Stimulated activated CD8-positive, alpha-beta memory T cell treated with anti-CD3 and anti-CD28 coated beads, Interleukin-2, amount 100 ng/mL, for 1 hour (primary cell): ENCODE data around the gene GNPTG.

Experiments
- DNase-seq, 2 donors: peaks; one replicate each; pipeline ENCODE4 v3.0.0-alpha.2; 2020; ENCODE audit warnings: low read depth in 2 of 2

GNPTG gene

DNA sequence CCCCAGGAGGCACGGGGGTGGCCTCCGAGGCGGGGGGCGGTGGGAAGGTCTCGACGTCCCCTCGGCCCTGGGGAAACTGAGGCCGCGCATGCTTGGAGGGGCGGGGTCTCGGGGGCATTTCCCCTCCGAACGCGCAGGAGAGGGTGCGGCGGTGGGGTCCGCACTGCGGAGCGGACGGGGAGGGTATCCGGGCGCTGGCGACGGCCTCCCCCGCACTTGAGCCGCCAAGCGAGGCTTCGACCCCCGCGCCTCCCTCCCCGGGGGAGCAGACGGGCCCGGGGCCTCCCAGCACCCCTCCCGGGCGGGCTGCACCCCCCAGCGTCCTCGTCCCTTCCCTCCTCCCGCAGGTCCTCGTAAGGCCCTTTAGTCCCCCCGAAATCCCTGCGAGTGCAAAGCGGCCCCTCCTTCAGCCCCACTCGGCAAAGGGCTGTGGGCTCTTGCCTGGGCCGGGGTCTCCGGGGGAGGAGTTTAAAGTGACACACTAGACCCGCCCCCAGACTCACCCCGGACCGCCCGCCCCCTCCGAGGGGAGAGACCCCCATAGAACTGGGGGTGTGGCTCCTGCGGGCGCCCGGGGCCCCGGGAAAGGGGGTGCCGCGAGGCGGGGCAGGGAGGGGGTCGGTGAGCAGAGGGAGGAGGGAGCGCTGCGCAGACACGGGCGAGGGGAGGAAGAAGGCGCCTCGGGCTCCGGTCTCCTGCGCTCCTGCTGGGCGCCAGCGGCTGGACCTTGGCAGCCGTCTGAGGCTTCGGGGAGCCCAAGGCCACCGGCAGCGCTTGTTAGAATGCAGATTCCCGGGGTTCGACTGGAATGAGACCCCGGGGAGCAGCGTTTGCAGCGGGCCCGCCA lies 17.7 kb upstream of the GNPTG start:
- no peak for DNase-seq

DNA sequence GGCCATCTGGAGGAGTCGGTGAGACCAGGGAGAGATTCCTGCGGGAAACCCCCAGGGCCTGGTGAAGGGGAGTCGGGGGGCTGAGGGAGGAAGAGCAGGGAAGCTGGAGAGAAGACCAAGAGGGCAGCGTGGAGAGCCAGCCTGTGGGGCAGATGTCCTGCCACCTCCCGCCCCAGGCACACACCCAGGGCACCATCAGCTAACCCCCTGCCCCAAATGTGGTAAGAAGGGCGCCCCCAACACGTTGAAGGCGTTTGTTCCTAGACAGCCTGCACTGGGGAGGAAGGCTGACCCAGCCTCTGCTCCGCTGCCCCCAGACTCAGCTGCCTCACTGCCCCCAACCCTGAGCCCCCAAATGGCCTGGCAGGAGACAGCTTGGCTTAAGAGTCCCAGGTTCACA lies 17.0 kb upstream of the GNPTG start:
- no peak for DNase-seq

- DNase-seq: no peak
Measured at GRCh38 chr16:1335211-1335971, 16.3 kb upstream of the GNPTG start.

GRCh38 chr16:1335996-1336395 lies 15.7 kb upstream of the GNPTG start:
- no peak for DNase-seq

GRCh38 chr16:1336619-1337018 lies 15.1 kb upstream of the GNPTG start:
- DNase-seq: no peak

DNA sequence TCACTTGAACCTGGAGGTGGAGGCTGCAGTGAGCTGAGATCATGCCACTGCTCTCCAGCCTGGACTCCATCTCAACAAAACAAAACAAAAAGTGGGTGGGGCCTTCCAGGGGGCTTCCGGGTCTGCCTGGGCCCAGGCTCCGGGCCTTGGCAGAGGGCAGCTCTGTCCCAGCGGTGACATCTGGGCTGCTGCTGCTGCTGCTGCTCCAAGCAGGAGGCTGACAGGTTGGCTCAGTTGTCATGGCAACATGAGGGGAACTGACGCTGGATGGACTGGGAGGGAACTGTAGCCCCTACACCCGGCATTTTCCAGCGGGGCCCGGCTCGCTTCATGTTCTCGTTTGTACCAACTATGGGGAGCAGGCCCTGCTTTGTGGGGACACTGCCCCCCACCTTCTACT lies 14.2 kb upstream of the GNPTG start:
- DNase-seq: no peak

- no peak for DNase-seq
Measured at GRCh38 chr16:1338119-1338730, 13.5 kb upstream of the GNPTG start.

GRCh38 chr16:1338855-1339675 lies 12.7 kb upstream of the GNPTG start:
- DNase-seq: no peak

GRCh38 chr16:1340730-1341494 lies 10.8 kb upstream of the GNPTG start:
- DNase-seq: no peak

GRCh38 chr16:1341495-1342420 lies 10.0 kb upstream of the GNPTG start:
- DNase-seq: no peak

- DNase-seq: peak; percentile 86 to 88
Measured at GRCh38 chr16:1342526-1343427, 9.0 kb upstream of the GNPTG start.

DNA sequence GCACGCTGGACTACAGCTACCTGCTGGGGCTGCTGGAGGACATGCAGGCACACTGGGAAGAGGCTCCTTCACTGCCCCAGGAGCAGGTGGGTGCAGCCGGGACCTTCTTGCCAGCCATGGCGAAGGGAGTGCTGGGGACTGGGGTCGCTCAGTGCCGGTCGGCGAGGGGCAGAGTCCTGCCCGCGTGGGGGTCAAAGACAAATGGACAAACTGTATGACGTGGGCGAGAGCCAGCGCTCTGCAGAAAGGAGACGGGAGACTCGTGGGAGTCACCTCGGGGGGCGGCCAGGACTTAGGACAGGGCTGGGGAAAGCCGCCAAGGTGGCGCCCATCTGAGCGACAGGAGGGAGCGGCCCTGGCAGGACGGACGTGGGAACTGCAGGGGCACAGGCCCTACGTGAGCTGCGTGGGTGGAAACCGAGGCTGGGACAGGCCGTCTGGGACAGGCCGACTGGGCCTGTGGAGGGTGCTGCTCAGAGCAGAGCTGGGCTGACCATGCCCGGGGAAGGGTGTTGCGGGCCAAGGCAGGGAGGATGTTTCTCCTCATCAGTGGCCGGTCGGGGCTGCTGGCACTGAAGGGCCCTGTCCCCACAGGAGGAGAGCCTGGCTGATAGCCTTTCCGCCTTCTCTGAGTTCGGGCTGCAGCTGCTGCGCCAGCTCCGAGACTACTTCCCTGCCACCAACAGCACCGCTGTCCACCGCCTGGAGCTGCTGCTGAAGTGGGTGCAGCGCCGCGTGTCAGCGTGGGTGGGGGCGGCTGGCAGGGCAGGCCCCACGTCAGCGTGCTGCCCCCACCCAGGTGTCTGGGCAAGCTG lies 8.1 kb upstream of the GNPTG start:
- no peak for DNase-seq

DNA sequence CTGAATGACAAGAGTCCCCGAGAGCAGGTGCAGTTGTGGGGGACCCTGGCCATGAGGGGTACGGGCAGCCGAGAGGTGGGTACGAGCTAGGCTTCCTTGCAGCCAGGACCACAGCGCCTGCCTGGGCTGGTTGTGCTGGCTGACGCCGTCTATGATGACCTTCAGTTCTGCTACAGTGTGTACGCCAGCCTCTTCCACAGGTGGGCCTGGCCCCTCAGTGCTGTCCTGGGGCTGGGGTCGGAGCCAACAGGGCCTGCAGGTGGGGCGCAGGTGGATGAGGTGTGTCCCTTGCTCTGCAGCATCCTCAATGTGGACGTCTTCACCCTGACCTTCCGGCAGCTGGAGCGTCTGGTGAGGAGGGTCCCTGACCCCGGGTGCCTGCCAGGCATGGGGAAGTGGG lies 7.2 kb upstream of the GNPTG start:
- no peak for DNase-seq

GRCh38 chr16:1345087-1345486 lies 6.6 kb upstream of the GNPTG start:
- no peak for DNase-seq

DNA sequence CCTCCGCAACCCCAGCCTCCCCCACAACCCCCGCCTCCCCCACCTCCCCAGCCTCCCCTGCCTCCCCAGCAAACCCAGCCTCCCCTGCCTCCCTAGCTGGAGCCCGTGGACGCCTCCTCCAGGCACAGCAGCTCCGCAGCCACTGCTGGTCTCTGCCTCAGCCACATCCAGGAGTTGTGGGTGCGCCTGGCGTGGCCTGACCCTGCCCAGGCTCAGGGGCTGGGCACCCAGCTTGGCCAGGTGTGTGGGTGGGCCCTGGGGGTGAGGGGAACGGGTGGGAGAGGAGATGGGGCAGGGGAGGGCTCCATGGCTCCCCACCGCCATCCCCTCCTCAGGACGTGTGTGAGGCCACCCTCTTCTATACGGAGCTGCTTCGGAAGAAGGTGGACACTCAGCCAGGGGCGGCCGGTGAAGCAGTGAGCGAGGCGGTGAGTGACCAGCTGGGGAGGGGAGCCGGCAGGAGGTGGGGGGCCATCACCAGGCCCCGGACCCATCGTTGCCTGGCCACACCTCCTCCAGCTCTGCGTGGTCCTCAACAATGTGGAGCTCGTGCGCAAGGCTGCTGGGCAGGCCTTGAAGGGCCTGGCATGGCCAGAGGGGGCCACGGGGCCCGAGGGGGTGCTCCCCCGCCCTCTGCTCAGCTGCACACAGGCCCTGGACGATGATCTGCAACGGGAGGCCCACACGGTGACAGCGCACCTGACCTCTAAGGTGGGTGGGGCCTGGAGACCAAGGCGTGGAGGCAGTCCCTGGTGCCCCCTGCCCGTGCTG lies 5.9 kb upstream of the GNPTG start:
- no peak for DNase-seq

DNA sequence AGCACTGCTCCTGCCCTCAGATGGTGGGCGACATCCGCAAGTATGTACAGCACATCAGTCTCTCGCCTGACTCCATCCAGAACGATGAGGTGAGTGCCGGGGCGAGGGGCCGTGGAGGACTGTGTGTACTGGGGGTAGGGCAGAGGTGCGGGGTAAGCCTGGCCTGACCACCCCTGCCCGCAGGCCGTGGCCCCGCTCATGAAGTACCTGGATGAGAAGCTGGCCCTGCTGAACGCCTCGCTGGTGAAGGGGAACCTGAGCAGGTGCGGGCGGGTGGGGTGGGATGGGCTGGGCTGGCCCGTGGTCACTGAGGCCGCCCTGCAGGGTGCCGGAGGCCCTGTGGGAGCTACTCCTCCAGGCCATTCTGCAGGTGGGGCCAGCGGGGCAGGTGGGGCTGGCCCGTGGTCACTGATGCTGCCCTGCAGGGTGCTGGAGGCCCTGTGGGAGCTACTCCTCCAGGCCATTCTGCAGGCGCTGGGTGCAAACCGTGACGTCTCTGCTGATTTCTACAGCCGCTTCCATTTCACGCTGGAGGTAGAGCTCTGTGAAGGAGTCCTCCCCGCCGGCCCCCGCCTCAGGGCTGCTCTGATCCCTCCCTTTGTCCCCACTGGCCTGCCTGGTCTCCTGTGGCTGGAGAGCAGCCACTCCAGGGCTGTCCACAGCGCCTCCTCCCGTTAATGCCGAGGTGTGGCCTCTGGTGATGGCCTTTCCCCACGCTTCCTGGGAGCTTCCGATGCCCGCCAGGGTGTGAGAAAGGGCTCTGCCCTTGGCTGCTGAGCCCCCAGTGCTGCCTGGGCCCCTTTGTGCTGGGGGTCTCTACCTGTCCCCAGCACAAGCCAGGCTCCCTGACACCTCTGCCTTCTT lies 5.1 kb upstream of the GNPTG start:
- DNase-seq: no peak
